Epithelial cell of proximal tubule (primary cell): ENCODE results near the gene SNAPC2. TPM values are rescaled to one million over a fixed set of nuclear protein-coding genes. Genes with fewer than 3 reads are reported as not detected.

Experiments used
- DNase-seq: peaks from one replicate; pipeline ENCODE4 v3.0.0-alpha.2; 2011; ENCODE audit warnings: low read depth
- H3K4me3 ChIP-seq: 2 replicates; pipeline ENCODE4 v1.5.1; 2011; ENCODE audit warnings: low read depth, mild to moderate bottlenecking, low read length
- CTCF ChIP-seq: conservative IDR thresholded peaks from 2 replicates; pipeline ENCODE4 v1.5.1; 2012; ENCODE audit warnings: low read depth, mild to moderate bottlenecking, low read length
- total RNA-seq: library from RNA; depleted of rRNA; stranded (reverse); fragments of >200 nt; gene quantifications from 2 replicates; pipeline ENCODE4 v1.2.3, GENCODE V29; 2015

SNAPC2 gene
- total RNA-seq, 1 donor from 2014 or later = 34.2 TPM

- peak overlapping the region; percentile 13 for H3K4me3 ChIP-seq
- TF ChIP-seq CTCF = no peak
- DNase-seq = peak; percentile 63
Observed at GRCh38 chr19:7961920-7962626, 41.9 kb downstream of the SNAPC2 start.

GRCh38 chr19:7962644-7963268, 42.6 kb downstream of the SNAPC2 start:
- no peak overlapping the region for H3K4me3 ChIP-seq
- no peak for TF ChIP-seq CTCF
- no peak for DNase-seq

GRCh38 chr19:7963566-7963965, 43.4 kb downstream of the SNAPC2 start:
- no peak for DNase-seq
- TF ChIP-seq CTCF = no peak
- no peak overlapping the region for H3K4me3 ChIP-seq

- DNase-seq = no peak
- H3K4me3 ChIP-seq = no peak overlapping the region
- no peak for TF ChIP-seq CTCF
Observed at GRCh38 chr19:7965259-7965841, 45.2 kb downstream of the SNAPC2 start.

GRCh38 chr19:7965921-7966665, 46.0 kb downstream of the SNAPC2 start:
- DNase-seq = no peak
- H3K4me3 ChIP-seq = no peak overlapping the region
- TF ChIP-seq CTCF = no peak

GRCh38 chr19:7968008-7968795, 48.1 kb downstream of the SNAPC2 start:
- no peak for DNase-seq
- H3K4me3 ChIP-seq = no peak overlapping the region
- TF ChIP-seq CTCF = no peak
